K562 (cell line): ENCODE measurements around the gene AMOTL1. TPM values are rescaled to one million over a fixed set of nuclear protein-coding genes. Genes with fewer than 3 reads are reported as not detected.
A peak's percentile ranks its signal among the peaks of the same experiment; 100 is the strongest.

Source experiments
- ARID1B ChIP-seq: fragments of 450-650 bp; IDR thresholded peaks from 2 replicates; pipeline ENCODE4 v1.6.1; 2016; ENCODE audit warnings: antibody characterized with exemption, mild to moderate bottlenecking, inconsistent platforms
- BHLHE40 ChIP-seq: IDR thresholded peaks from 2 replicates; pipeline ENCODE4 v1.6.1; 2011; ENCODE audit warnings: low read length, improper control_type of control experiment
- CCNT2 ChIP-seq: IDR thresholded peaks from 2 replicates; pipeline ENCODE4 v1.6.1; 2011; ENCODE audit warnings: borderline replicate concordance, low read depth, mild to moderate bottlenecking, moderate library complexity, mixed read lengths, low read length; ENCODE audit not compliant: insufficient read length; ENCODE audit errors: extremely low read depth
- CREM ChIP-seq: IDR thresholded peaks from 2 replicates; pipeline ENCODE4 v1.6.1; 2014; ENCODE audit warnings: antibody characterized with exemption, low read depth
- EP300 ChIP-seq: IDR thresholded peaks from 2 replicates; pipeline ENCODE4 v1.6.1; 2012; ENCODE audit warnings: low read length, improper control_type of control experiment
- GABPA ChIP-seq: fragments of 200-800 bp; sonication (Bioruptor generic); conservative IDR thresholded peaks from 2 replicates; pipeline ENCODE4 v1.6.1; 2016; ENCODE audit warnings: low read depth, missing genetic modification characterization, missing compliant biosample characterization
- PML ChIP-seq: IDR thresholded peaks from 2 replicates; pipeline ENCODE4 v1.6.1; 2012; ENCODE audit warnings: low read length, inconsistent platforms
- POLR2AphosphoS5 ChIP-seq: IDR thresholded peaks from 2 replicates; pipeline ENCODE4 v1.6.1; 2011; ENCODE audit warnings: mild to moderate bottlenecking, low read depth, low read length, moderate library complexity; ENCODE audit not compliant: control insufficient read depth, insufficient read depth
- RCOR1 ChIP-seq, 2 experiments: IDR thresholded peaks; 2 replicates each; pipeline ENCODE4 v1.6.1; 2012; ENCODE audit warnings: low read depth in 2 of 2, low read length in 2 of 2, borderline replicate concordance in 1 of 2, improper control_type of control experiment in 1 of 2
- TEAD4 ChIP-seq, 2 experiments: sonication (generic) in 1 of 2; formaldehyde crosslinking in 1 of 2; IDR thresholded peaks; 2 replicates each; pipeline versions ENCODE4 v1.6.1 to v1.8.0; 2012 to 2022; ENCODE audit warnings: borderline replicate concordance in 1 of 2, inconsistent platforms in 1 of 2, low read length in 1 of 2, mild to moderate bottlenecking in 1 of 2, missing genetic modification reagents in 1 of 2
- TFE3 ChIP-seq: fragments of 450-650 bp; formaldehyde crosslinking; IDR thresholded peaks from 2 replicates; pipeline ENCODE4 v1.4.0; 2020; ENCODE audit warnings: mild to moderate bottlenecking, mixed read lengths
- THAP12 ChIP-seq: fragments of 250-450 bp; sonication (Bioruptor Pico); IDR thresholded peaks from 2 replicates; pipeline ENCODE4 v1.9.0; 2021; ENCODE audit warnings: mild to moderate bottlenecking, inconsistent platforms
- YBX1 ChIP-seq: fragments of 450-650 bp; IDR thresholded peaks from 2 replicates; pipeline ENCODE4 v1.7.1; 2016; ENCODE audit warnings: mild to moderate bottlenecking
- ZBED1 ChIP-seq: IDR thresholded peaks from 2 replicates; pipeline ENCODE4 v1.6.1; 2014
- ZNF134 ChIP-seq: fragments of 250-450 bp; sonication (Bioruptor Pico); conservative IDR thresholded peaks from 2 replicates; pipeline ENCODE4 v1.4.0; 2020
- ZNF384 ChIP-seq: IDR thresholded peaks from 2 replicates; pipeline ENCODE4 v1.6.1; 2012; ENCODE audit warnings: low read depth, low read length, improper control_type of control experiment
- ZNF609 ChIP-seq: sonication (generic); formaldehyde crosslinking; IDR thresholded peaks from 2 replicates; pipeline ENCODE4 v1.8.1; 2023; ENCODE audit warnings: missing genetic modification reagents, mild to moderate bottlenecking, borderline replicate concordance
- polyA plus RNA-seq, 8 experiments: library from polyadenylated mRNA; depleted of rRNA in 4 of 8; stranded (reverse) in 5 of 8; unstranded in 3 of 8; fragments of >200 nt; fragmentation: Nextera tagmentation in 2 of 8; fragmentation: Illumina TruSeq in 1 of 8; extraction: Ambion mirVana in 2 of 8; extraction: Trizol in 1 of 8; gene quantifications; 2 replicates each; pipeline versions ENCODE4 v1.2.1 to v1.2.3, GENCODE V29; 2011 to 2014; ENCODE audit warnings: inconsistent platforms in 1 of 8, missing spikeins in 1 of 8
- total RNA-seq, 7 experiments: library from RNA; depleted of rRNA in 6 of 7; stranded (reverse); fragments of >200 nt in 6 of 7; fragmentation: Illumina TruSeq in 2 of 7; extraction: Trizol in 2 of 7; gene quantifications; 2 replicates each; pipeline versions ENCODE4 v1.2.1 to v1.2.3, GENCODE V29; 2011 to 2021; ENCODE audit warnings: low replicate concordance in 1 of 7

Gene AMOTL1
- total and polyA plus RNA-seq, 9 of the 15 experiments (the other 6 are each of a cell fraction or from before 2014, with no cell fraction given): 4.0 to 35.4 (median 14.0) TPM

- TF ChIP-seq EP300 (peak; percentile 55; the same call in 1 of the 2 replicates), POLR2AphosphoS5 (no peak), GABPA (tag) (peak; percentile 60), ZNF609 (CRISPR knock-in tag) (no peak), RCOR1 (IDR thresholded peaks at IDR 0.05; ENCODE audit: borderline replicate concordance in 1 of 2, low read depth in 2 of 2, low read length in 2 of 2) (peak in 1 of 2 experiments; percentile 17; a peak in 1 of 4 replicates), ZBED1 (no peak), ZNF384 (no peak), TFE3 (CRISPR knock-in tag) (no peak), TEAD4 (IDR thresholded peaks at IDR 0.05; ENCODE audit: low read length) (peak; percentile 68), TEAD4 (CRISPR knock-in tag; IDR thresholded peaks at IDR 0.05; ENCODE audit: borderline replicate concordance) (no peak), THAP12 (CRISPR knock-in tag) (no peak), ZNF134 (CRISPR knock-in tag) (no peak), BHLHE40 (0 out of 2 replicates have a peak, but pooled peaks have one; percentile 32), CCNT2 (peak; percentile 17), PML (no peak), ARID1B (peak; percentile 72), CREM (peak; percentile 43), YBX1 (no peak)
Observed at GRCh38 chr11:94794287-94795168, 26.4 kb downstream of the AMOTL1 start (continued).
